Keratinocyte (primary cell): ENCODE data around the gene CASP7.

Experiments
- CTCF ChIP-seq, 3 experiments: IDR thresholded peaks in 1 of 3; conservative IDR thresholded peaks in 1 of 3; optimal IDR thresholded peaks in 1 of 3; 2 replicates in 2 of 3; 3 replicates in 1 of 3; pipeline versions ENCODE3 to v1.5.1; 2011; ENCODE audit warnings: low read length in 3 of 3, mild to moderate bottlenecking in 3 of 3, moderate library complexity in 2 of 3, control low read depth in 1 of 3, inconsistent platforms in 1 of 3; ENCODE audit not compliant: insufficient read depth in 2 of 3; ENCODE audit errors: extremely low read depth in 1 of 3
- EZH2 ChIP-seq: IDR thresholded peaks from one replicate; pipeline ENCODE4 v1.6.1; 2012; ENCODE audit warnings: inconsistent platforms, mild to moderate bottlenecking, low read length, moderate library complexity

GRCh38 chr10:113704637-113705343 is 25.1 kb downstream of the CASP7 start:
- TF ChIP-seq EZH2 (no peak), CTCF (optimal IDR thresholded peaks at IDR 0.05 in 1 of 3, IDR thresholded peaks at IDR 0.05 in 1 of 3, conservative IDR thresholded peaks at IDR 0.05 in 1 of 3; ENCODE audit: extremely low read depth in 1 of 3, insufficient read depth in 2 of 3, low read length in 3 of 3) (peak; percentile 51 to 60 (median 56))
